Measurements from ENCODE around the gene TPK1. TPM values are rescaled to one million over a fixed set of nuclear protein-coding genes. Genes with fewer than 3 reads are reported as not detected.

TPK1 gene
- polyA plus RNA-seq, 1 donor from 2014 or later, result 3.5 TPM

- H3K36me3 ChIP-seq (ENCODE audit: insufficient read depth, low read length), result no peaks in the 10 kb centered on the region
- H3K27ac ChIP-seq (ENCODE audit: low read length), result no peak overlapping the region
- no peak overlapping the region for H3K4me2 ChIP-seq (ENCODE audit: low read length)
- H4K20me1 ChIP-seq (ENCODE audit: insufficient read depth), result no peaks in the 10 kb centered on the region
- no peaks in the 10 kb centered on the region for H3K27me3 ChIP-seq (ENCODE audit: insufficient read depth, low read depth, low read length)
- no peaks in the 10 kb centered on the region for H3K9me3 ChIP-seq (ENCODE audit: low read length)
- TF ChIP-seq EZH2 (IDR thresholded peaks at IDR 0.05; ENCODE audit: borderline replicate concordance, insufficient read depth, low read length, poor library complexity, severe bottlenecking) (no peak), POLR2AphosphoS5 (IDR thresholded peaks at IDR 0.05) (no peak), REST (IDR thresholded peaks at IDR 0.05; ENCODE audit: borderline replicate concordance) (no peak), CTCF (IDR thresholded peaks at IDR 0.05; ENCODE audit: poor library complexity, severe bottlenecking) (peak; percentile 40)
- no peaks in the 10 kb centered on the region for H3F3A ChIP-seq (ENCODE audit: insufficient read depth, low read length, poor library complexity, severe bottlenecking)
- H3K4me3 ChIP-seq (ENCODE audit: low read length), result no peak overlapping the region
- H3K9me2 ChIP-seq (ENCODE audit: insufficient read depth, low read length), result no peaks in the 10 kb centered on the region
- H3K9ac ChIP-seq (ENCODE audit: low read length), result no peak overlapping the region
- no peak overlapping the region for H2AFZ ChIP-seq (ENCODE audit: low read depth, low read length)
- H3K79me2 ChIP-seq (replicated peaks; ENCODE audit: insufficient read depth, low read length), result no peaks in the 10 kb centered on the region
Measured at GRCh38 chr7:144454256-144455039, 381.4 kb downstream of the TPK1 start.

GRCh38 chr7:144452064-144452463 is 383.8 kb downstream of the TPK1 start:
- Histone ChIP-seq H3K9me2 (ENCODE audit: insufficient read depth, low read length) (no peaks in the 10 kb centered on the region), H3K27me3 (ENCODE audit: insufficient read depth, low read depth, low read length) (no peaks in the 10 kb centered on the region), H3F3A (ENCODE audit: insufficient read depth, low read length, poor library complexity, severe bottlenecking) (no peaks in the 10 kb centered on the region), H3K27ac (ENCODE audit: low read length) (no peak overlapping the region), H3K36me3 (ENCODE audit: insufficient read depth, low read length) (no peaks in the 10 kb centered on the region), H3K9ac (ENCODE audit: low read length) (no peak overlapping the region), H3K9me3 (ENCODE audit: low read length) (no peaks in the 10 kb centered on the region), H3K4me2 (ENCODE audit: low read length) (no peak overlapping the region), H4K20me1 (ENCODE audit: insufficient read depth) (no peaks in the 10 kb centered on the region), H3K79me2 (replicated peaks; ENCODE audit: insufficient read depth, low read length) (no peaks in the 10 kb centered on the region), H3K4me3 (ENCODE audit: low read length) (no peak overlapping the region), H2AFZ (ENCODE audit: low read depth, low read length) (no peak overlapping the region)
- TF ChIP-seq EZH2 (IDR thresholded peaks at IDR 0.05; ENCODE audit: borderline replicate concordance, insufficient read depth, low read length, poor library complexity, severe bottlenecking) (no peak), MXI1 (conservative IDR thresholded peaks at IDR 0.05; ENCODE audit: poor library complexity, severe bottlenecking) (no peak), POLR2AphosphoS5 (IDR thresholded peaks at IDR 0.05) (no peak), CTCF (IDR thresholded peaks at IDR 0.05; ENCODE audit: poor library complexity, severe bottlenecking) (no peak), EP300 (conservative IDR thresholded peaks at IDR 0.05; ENCODE audit: poor library complexity, severe bottlenecking) (no peak), TAF1 (IDR thresholded peaks at IDR 0.05; ENCODE audit: low read depth) (no peak), RAD21 (conservative IDR thresholded peaks at IDR 0.05) (no peak), REST (IDR thresholded peaks at IDR 0.05; ENCODE audit: borderline replicate concordance) (no peak), SMC3 (conservative IDR thresholded peaks at IDR 0.05; ENCODE audit: poor library complexity) (no peak)
